ENCODE results near the gene CDH18. TPM values are rescaled to one million over a fixed set of nuclear protein-coding genes. Genes with fewer than 3 reads are reported as not detected.

Gene CDH18
- total and polyA plus RNA-seq, 2 donors (not counting 3 experiments of a cell fraction or from before 2014, with no cell fraction given): 0.06 TPM; not detected in 1

DNA sequence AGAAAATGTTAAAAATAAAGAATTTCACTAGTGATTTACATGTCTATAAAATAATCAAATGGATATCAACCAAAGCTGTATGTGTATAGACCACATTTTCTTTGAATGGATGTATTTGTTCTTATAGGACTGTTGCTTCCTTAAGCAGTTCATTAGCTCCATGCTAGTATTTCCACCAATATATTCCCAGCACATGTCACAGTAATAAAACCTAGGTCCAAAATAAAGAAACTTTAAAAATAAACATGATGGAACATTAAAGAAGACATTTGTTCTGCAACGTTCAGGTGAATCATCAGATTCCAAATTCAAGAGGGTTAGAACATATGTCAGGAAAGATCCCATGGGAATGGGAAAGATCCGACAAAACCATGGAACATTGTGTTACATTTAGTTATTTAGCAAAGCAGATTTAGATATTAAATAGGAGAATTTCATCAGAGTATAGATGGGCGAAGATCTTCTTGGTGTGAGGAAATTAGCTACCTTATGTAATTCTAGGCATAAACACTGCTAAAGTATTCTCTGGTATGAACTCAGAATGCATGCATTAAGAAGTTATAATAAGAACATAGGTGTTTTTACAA lies 490.7 kb downstream of the CDH18 start:
- dilution Hi-C loops (cut with MboI; ENCODE audit: extremely low pct_ligation_motif_present, low sequenced_read_pairs): no loop called here
- Histone ChIP-seq H3K9me3 (replicated peaks; ENCODE audit: control insufficient read depth, insufficient read depth, low read length) (peaks cover 2% of the 10 kb centered on the region), H3K9ac (replicated peaks; ENCODE audit: extremely low read depth, insufficient read depth, low read length) (no peak overlapping the region), H3K36me3 (ENCODE audit: control insufficient read depth in 2 of 2, extremely low read depth in 1 of 2, insufficient read depth in 2 of 2, low read length in 2 of 2) (no peaks in the 10 kb centered on the region), H3K4me2 (ENCODE audit: insufficient read depth, low read length) (no peak overlapping the region), H3K4me1 (ENCODE audit: control insufficient read depth, extremely low read depth, insufficient read depth, low read length) (no peaks in the 10 kb centered on the region), H3K4me3 (replicated peaks in 1 of 3; ENCODE audit: insufficient read depth in 1 of 3, low read depth in 1 of 3, low read length in 3 of 3) (no peak overlapping the region), H3K27me3 (ENCODE audit: control insufficient read depth in 2 of 2, insufficient read depth in 2 of 2, low read length in 2 of 2) (no peaks in the 10 kb centered on the region), H3K9me1 (replicated peaks; ENCODE audit: control insufficient read depth, extremely low read depth, insufficient read depth, low read length) (peaks cover 1% of the 10 kb centered on the region), H3K79me2 (ENCODE audit: control insufficient read depth, insufficient read depth, low read length) (no peaks in the 10 kb centered on the region), H4K20me1 (replicated peaks; ENCODE audit: control insufficient read depth, extremely low read depth, insufficient read depth, low read length) (no peaks in the 10 kb centered on the region), H2AFZ (ENCODE audit: low read depth, low read length) (no peak overlapping the region), H3K27ac (ENCODE audit: insufficient read depth, low read depth, low read length) (no peak overlapping the region)
- intact Hi-C loops (cut with micrococcal nuclease): no loop called here
- no peak for DNase-seq (ENCODE audit: low read depth, low spot score)
- BruUV-seq (replicated peaks): no TSS peak
- ChIA-PET POLR2A (no interaction called here), CTCF (no interaction called here)
- no peak for FAIRE-seq
- no peak for TF ChIP-seq GATA2 (IDR thresholded peaks at IDR 0.05; ENCODE audit: insufficient read depth, insufficient read length, low read depth, low read length)

DNA sequence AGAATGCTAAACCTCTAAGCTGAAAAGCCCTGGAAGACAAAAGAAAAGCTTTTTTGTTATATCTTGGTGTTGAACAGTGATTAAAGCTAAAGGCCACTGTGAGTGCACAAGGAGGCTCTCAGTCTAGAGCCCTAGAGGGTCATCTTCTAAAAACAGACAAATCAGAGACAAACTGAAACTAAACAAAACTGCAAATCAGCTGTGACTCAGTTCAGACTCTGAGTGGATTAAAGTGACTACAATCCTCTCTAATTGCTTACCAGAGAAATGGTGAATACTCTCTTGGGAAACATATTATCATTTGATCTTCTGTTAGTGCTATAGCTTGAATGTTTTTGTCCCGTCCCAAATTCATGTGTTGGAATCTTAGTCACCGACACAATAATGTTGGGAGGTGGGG lies 491.9 kb downstream of the CDH18 start:
- H3K9me3 ChIP-seq (replicated peaks; ENCODE audit: control insufficient read depth, insufficient read depth, low read length): peaks cover 2% of the 10 kb centered on the region
- no peak for DNase-seq (ENCODE audit: low read depth, low spot score)
- POLR2A ChIA-PET: no interaction called here
- H3K4me3 ChIP-seq (replicated peaks in 1 of 3; ENCODE audit: insufficient read depth in 1 of 3, low read depth in 1 of 3, low read length in 3 of 3): no peak overlapping the region
- dilution Hi-C loops (cut with MboI; ENCODE audit: extremely low pct_ligation_motif_present, low sequenced_read_pairs): no loop called here
- CTCF ChIA-PET: no interaction called here
- H2AFZ ChIP-seq (ENCODE audit: low read depth, low read length): no peak overlapping the region
- TF ChIP-seq FOS (IDR thresholded peaks at IDR 0.05; ENCODE audit: borderline replicate concordance, insufficient read depth, low read length) (no peak), EZH2 (IDR thresholded peaks at IDR 0.05; ENCODE audit: borderline replicate concordance, low read depth, low read length, severe bottlenecking) (no peak), JUN (IDR thresholded peaks at IDR 0.05; ENCODE audit: borderline replicate concordance, insufficient read depth, insufficient read length, low read depth) (no peak), MYC (IDR thresholded peaks at IDR 0.05; ENCODE audit: low read depth, low read length) (no peak), POLR2A (IDR thresholded peaks at IDR 0.05; ENCODE audit: low read depth, low read length) (no peak), MAX (IDR thresholded peaks at IDR 0.05; ENCODE audit: insufficient read depth, insufficient read length) (no peak), GATA2 (IDR thresholded peaks at IDR 0.05; ENCODE audit: insufficient read depth, insufficient read length, low read depth, low read length) (no peak), POLR2AphosphoS5 (IDR thresholded peaks at IDR 0.05; ENCODE audit: insufficient read depth, low read depth, low read length) (no peak)
- TF ChIP-seq, protein P1, sequence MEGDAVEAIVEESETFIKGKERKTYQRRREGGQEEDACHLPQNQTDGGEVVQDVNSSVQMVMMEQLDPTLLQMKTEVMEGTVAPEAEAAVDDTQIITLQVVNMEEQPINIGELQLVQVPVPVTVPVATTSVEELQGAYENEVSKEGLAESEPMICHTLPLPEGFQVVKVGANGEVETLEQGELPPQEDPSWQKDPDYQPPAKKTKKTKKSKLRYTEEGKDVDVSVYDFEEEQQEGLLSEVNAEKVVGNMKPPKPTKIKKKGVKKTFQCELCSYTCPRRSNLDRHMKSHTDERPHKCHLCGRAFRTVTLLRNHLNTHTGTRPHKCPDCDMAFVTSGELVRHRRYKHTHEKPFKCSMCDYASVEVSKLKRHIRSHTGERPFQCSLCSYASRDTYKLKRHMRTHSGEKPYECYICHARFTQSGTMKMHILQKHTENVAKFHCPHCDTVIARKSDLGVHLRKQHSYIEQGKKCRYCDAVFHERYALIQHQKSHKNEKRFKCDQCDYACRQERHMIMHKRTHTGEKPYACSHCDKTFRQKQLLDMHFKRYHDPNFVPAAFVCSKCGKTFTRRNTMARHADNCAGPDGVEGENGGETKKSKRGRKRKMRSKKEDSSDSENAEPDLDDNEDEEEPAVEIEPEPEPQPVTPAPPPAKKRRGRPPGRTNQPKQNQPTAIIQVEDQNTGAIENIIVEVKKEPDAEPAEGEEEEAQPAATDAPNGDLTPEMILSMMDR (IDR thresholded peaks at IDR 0.05; ENCODE audit: extremely low read depth in 1 of 2, insufficient read depth in 1 of 2, low read depth in 1 of 2, low read length in 2 of 2): no peak
- no peak for FAIRE-seq
- H4K20me1 ChIP-seq (replicated peaks; ENCODE audit: control insufficient read depth, extremely low read depth, insufficient read depth, low read length): no peaks in the 10 kb centered on the region
- H3K9ac ChIP-seq (replicated peaks; ENCODE audit: extremely low read depth, insufficient read depth, low read length): no peak overlapping the region
- no peaks in the 10 kb centered on the region for H3K36me3 ChIP-seq (ENCODE audit: control insufficient read depth in 2 of 2, extremely low read depth in 1 of 2, insufficient read depth in 2 of 2, low read length in 2 of 2)
- H3K9me1 ChIP-seq (replicated peaks; ENCODE audit: control insufficient read depth, extremely low read depth, insufficient read depth, low read length): no peaks in the 10 kb centered on the region
- H3K4me2 ChIP-seq (ENCODE audit: insufficient read depth, low read length): no peak overlapping the region
- no peaks in the 10 kb centered on the region for H3K79me2 ChIP-seq (ENCODE audit: control insufficient read depth, insufficient read depth, low read length)
- intact Hi-C loops (cut with micrococcal nuclease): no loop called here
- BruUV-seq (replicated peaks): no TSS peak
- H3K4me1 ChIP-seq (ENCODE audit: control insufficient read depth, extremely low read depth, insufficient read depth, low read length): no peaks in the 10 kb centered on the region
- no peaks in the 10 kb centered on the region for H3K27me3 ChIP-seq (ENCODE audit: control insufficient read depth in 2 of 2, insufficient read depth in 2 of 2, low read length in 2 of 2)
- no peak overlapping the region for H3K27ac ChIP-seq (ENCODE audit: insufficient read depth, low read depth, low read length)

Data from endothelial cell of umbilical vein (primary cell).